Ishikawa (cell line): ENCODE results near the gene CFAP52.

Source experiments
- EP300 ChIP-seq: IDR thresholded peaks from 2 replicates; pipeline ENCODE4 v1.6.1; 2012; ENCODE audit warnings: borderline replicate concordance
- TCF12 ChIP-seq: IDR thresholded peaks from 2 replicates; pipeline ENCODE4 v1.6.1; 2012; ENCODE audit warnings: low read depth
- YY1 ChIP-seq: IDR thresholded peaks from 2 replicates; pipeline ENCODE4 v1.6.1; 2012; ENCODE audit warnings: low read depth

- no peak for TF ChIP-seq EP300
- TF ChIP-seq YY1: no peak
- TF ChIP-seq TCF12: no peak
These were observed at the start of gene CFAP52 for GRCh38 chr17:9576521-9577372.
